ENCODE results near the gene LILRA1. TPM values are rescaled to one million over a fixed set of nuclear protein-coding genes. Genes with fewer than 3 reads are reported as not detected.
"Not testable (repeated sequence)": the region's sequence is repeated elsewhere in the genome, so short reads cannot be mapped to it uniquely, and the experiment has no call there.

Gene LILRA1
- total RNA-seq (10 to 100 TPM; 34.4 to 65.0 (median 37.2) TPM), polyA plus RNA-seq (10 to 100 TPM in 1 of 3 donors, 1 to 10 TPM in 2; 3.4 to 17.2 (median 8.0) TPM)
- long read RNA-seq, donor 1: 0 reads
- long read RNA-seq, donor 2: 0 reads

DNA sequence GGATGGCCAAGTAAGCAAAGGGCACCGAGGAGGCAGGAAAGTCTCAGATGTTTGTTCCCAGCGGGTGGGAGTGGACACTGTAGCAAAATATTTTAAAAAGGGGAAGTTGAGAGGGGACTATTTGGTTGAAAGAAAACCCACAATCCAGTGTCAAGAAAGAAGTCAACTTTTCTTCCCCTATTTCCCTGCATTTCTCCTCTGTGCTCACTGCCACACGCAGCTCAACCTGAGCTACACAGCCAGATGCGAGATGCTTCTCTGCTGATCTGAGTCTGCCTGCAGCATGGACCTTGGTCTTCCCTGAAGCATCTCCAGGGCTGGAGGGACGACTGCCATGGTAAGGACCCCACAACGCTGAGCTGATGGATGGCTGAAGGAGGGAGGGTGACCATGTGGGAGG is at the start of gene LILRA1:
Gene LILRA1, plus strand, starts transcription at position 188 of the 400 bp plus-strand sequence. CDS start 613 bp downstream, outside the sequence.
- H3K36me3 ChIP-seq: peaks cover 0 to 29% (median 0%) of the 10 kb centered on the region in 6 donors
- WGBS, 5 donors: 14 to 44% (median 19%) methylated on average over 6 of the region's 6 CpGs
- H3K27ac ChIP-seq: peak within 1 kb of the TSS in 7 of 8 donors; percentile 58 to 92 (median 75)
- intact Hi-C loops (cut with DNase I; ENCODE audit: low total_unique reads): not testable (repeated sequence)
- peak; percentile 72 for DNase-seq
- H3K9me3 ChIP-seq: peaks cover 0 to 15% (median 9%) of the 10 kb centered on the region in 8 donors
- peak in 2 of 3 donors; percentile 14 to 36 for TF ChIP-seq POLR2AphosphoS5 (IDR thresholded peaks at IDR 0.05)
- H3K27me3 ChIP-seq (replicated peaks in 1 of 7): peaks cover 0 to 35% (median 0%) of the 10 kb centered on the region in 7 donors
- peak within 1 kb of the TSS in 7 of 8 donors; percentile 13 to 61 (median 32) for H3K4me3 ChIP-seq
- H3K4me1 ChIP-seq: peaks cover 0 to 29% (median 10%) of the 10 kb centered on the region in 6 donors

DNA sequence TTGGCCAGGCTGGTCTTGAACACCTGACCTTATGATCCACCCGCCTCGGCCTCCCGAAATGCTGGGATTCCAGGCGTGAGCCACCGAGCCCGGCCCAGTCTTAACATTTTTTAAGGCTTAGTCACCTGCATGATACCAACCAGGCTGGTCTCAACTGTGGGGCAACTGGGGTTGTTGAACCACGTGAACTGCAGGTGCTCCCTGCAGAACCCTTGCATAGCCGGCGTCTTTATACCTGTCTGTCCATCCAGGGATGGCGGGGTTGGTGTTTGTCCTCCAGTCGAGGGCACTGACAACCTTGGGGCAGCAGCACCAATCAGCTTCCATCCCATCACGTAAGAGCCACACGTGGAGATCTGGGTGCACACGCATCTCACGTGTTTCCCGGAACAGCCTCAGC is 44.6 kb upstream of the LILRA1 start:
- peaks cover 0 to 28% (median 0%) of the 10 kb centered on the region in 7 donors for H3K27me3 ChIP-seq (replicated peaks in 1 of 7)
- WGBS, 5 donors: 79 to 94% (median 89%) methylated on average over 6 to 16 of the region's 16 CpGs

DNA sequence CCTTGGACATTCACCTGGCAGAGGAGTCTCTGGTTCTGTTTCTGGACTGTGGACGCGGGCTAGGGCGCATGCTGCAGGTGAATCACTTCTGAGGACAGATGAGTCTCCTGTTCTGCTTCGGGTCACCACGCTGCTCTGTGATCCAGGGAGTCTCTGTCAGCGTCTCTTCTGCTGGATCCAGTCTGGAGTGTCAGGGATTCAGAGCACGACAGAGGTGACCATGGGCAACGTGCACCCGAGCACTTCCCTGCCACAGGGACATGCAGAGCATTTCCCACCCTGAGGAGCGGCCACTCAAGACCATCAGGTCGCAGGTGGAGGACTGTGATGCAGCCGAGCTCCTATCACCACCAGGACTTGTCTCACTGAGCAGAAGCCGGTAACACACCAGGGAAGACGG is 44.2 kb upstream of the LILRA1 start:
- intact Hi-C loops (cut with DNase I; ENCODE audit: low total_unique reads): no loop called here
- Histone ChIP-seq H3K4me3 (no peak overlapping the region), H3K27ac (no peak overlapping the region), H3K9me3 (no peaks in the 10 kb centered on the region), H3K36me3 (no peaks in the 10 kb centered on the region), H3K4me1 (peaks cover 0 to 14% (median 11%) of the 10 kb centered on the region in 6 donors), H3K27me3 (replicated peaks in 1 of 7) (peaks cover 0 to 32% (median 0%) of the 10 kb centered on the region in 7 donors)
- TF ChIP-seq, protein P1, sequence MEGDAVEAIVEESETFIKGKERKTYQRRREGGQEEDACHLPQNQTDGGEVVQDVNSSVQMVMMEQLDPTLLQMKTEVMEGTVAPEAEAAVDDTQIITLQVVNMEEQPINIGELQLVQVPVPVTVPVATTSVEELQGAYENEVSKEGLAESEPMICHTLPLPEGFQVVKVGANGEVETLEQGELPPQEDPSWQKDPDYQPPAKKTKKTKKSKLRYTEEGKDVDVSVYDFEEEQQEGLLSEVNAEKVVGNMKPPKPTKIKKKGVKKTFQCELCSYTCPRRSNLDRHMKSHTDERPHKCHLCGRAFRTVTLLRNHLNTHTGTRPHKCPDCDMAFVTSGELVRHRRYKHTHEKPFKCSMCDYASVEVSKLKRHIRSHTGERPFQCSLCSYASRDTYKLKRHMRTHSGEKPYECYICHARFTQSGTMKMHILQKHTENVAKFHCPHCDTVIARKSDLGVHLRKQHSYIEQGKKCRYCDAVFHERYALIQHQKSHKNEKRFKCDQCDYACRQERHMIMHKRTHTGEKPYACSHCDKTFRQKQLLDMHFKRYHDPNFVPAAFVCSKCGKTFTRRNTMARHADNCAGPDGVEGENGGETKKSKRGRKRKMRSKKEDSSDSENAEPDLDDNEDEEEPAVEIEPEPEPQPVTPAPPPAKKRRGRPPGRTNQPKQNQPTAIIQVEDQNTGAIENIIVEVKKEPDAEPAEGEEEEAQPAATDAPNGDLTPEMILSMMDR (IDR thresholded peaks at IDR 0.05 in 8 of 11, conservative IDR thresholded peaks at IDR 0.05 in 3 of 11): no peak
- no peak for TF ChIP-seq POLR2AphosphoS5 (IDR thresholded peaks at IDR 0.05)
- no peak for TF ChIP-seq POLR2A (IDR thresholded peaks at IDR 0.05)
- WGBS, 5 donors: 79 to 92% (median 79%) methylated on average over 10 to 14 of the region's 14 CpGs
- no peak for DNase-seq

More for the DNA sequence above, 44.6 kb upstream of the LILRA1 start:
- Histone ChIP-seq H3K9me3 (no peaks in the 10 kb centered on the region), H3K36me3 (no peaks in the 10 kb centered on the region), H3K27ac (no peak overlapping the region), H3K4me1 (peaks cover 0 to 14% (median 11%) of the 10 kb centered on the region in 6 donors), H3K4me3 (no peak overlapping the region)
- no peak for DNase-seq
- TF ChIP-seq POLR2AphosphoS5 (IDR thresholded peaks at IDR 0.05): no peak
- TF ChIP-seq, protein P1 (IDR thresholded peaks at IDR 0.05 in 8 of 11, conservative IDR thresholded peaks at IDR 0.05 in 3 of 11): no peak
- TF ChIP-seq POLR2A (IDR thresholded peaks at IDR 0.05): no peak
- intact Hi-C loops (cut with DNase I; ENCODE audit: low total_unique reads): no loop called here

DNA sequence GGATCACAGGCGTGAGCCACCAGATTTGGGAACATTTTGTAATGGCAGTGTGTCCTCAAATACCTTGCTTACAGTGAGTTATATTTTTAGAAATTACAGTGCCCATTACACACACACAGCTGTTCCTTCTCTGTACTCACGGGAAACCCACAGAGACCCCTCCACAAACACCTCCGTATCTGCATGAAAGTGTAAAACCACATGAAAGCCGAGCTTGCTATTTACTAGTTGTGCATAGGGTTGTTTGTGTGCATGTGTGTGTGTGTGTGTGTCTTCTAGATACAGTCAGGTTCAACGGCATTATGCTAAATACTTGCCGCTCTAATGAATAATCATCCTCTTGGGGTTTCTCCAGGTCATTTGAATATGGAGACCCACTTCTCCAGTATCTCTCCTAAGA is 42.1 kb upstream of the LILRA1 start:
- H3K27ac ChIP-seq: peak overlapping the region in 1 of 8 donors; percentile 17
- H3K36me3 ChIP-seq: no peaks in the 10 kb centered on the region
- no peak for TF ChIP-seq POLR2A (IDR thresholded peaks at IDR 0.05)
- TF ChIP-seq POLR2AphosphoS5 (IDR thresholded peaks at IDR 0.05): no peak
- TF ChIP-seq, protein P1 (IDR thresholded peaks at IDR 0.05 in 8 of 11, conservative IDR thresholded peaks at IDR 0.05 in 3 of 11): no peak
- H3K27me3 ChIP-seq (replicated peaks in 1 of 7): peaks cover 0 to 49% (median 0%) of the 10 kb centered on the region in 7 donors
- WGBS, 5 donors: 37 to 64% (median 54%) methylated on average over 6 of the region's 6 CpGs
- no peak for DNase-seq
- H3K4me3 ChIP-seq: no peak overlapping the region
- peaks cover 0 to 14% (median 11%) of the 10 kb centered on the region in 6 donors for H3K4me1 ChIP-seq
- no peaks in the 10 kb centered on the region for H3K9me3 ChIP-seq
- intact Hi-C loops (cut with DNase I; ENCODE audit: low total_unique reads): no loop called here

Data from spleen (tissue), 13 donors.